HG02798 (cell line): ENCODE measurements around the gene HOXA3.

Experiments used
- ATAC-seq: cut with Tn5 transposase; IDR thresholded peaks from one replicate; pipeline ENCODE4 v1.9.1; 2021; ENCODE audit warnings: mild to moderate bottlenecking; ENCODE audit not compliant: unreplicated experiment, poor library complexity

The HOXA3 gene

DNA sequence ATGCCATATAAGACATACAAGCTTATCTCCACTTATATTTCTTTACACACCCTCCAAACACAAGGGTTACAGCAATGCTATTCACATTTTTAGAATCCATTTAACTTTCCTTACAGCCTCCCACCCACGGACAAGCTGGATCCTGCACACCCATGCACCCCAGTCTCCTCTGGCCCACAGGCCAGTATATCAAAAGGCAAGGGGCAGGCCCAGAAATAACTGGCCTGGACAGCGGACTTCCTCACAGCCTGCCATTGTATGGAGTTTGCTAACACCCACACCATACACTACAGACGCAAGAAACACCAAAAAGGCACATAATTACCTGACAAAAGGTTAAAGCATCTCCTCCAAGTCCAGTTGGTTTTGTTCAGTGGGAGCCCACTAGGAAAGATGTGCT lies 33.8 kb downstream of the HOXA3 start:
- no peak for ATAC-seq

DNA sequence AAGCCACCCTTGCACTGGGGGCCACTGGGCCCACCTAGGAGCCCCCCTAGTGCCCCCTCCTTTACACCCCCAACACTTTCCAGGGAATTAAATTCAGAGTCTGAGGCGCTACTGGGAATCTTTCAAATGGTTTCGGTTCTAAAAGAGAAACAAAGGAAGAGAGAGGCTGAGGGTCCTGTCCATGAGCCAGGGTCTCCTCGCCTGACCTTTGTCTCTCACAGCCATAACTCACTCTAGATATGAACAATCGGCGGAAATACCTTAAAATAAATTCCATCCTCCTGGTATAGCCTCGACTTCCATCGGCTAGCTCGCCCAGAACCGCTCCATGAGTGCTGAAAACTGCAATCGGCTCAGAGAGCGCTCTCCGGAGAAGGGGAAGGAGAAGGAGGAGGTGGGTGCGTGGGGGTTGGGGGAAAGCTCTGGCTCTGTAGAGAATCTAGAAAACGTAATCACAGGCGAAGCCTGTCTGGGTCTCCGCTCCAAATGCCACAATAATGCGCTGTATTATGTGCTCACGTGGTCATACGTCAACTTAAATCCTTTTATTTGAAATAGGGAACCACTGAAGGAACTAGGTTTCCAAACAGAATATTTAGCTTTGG lies 34.4 kb downstream of the HOXA3 start:
- ATAC-seq = no peak

DNA sequence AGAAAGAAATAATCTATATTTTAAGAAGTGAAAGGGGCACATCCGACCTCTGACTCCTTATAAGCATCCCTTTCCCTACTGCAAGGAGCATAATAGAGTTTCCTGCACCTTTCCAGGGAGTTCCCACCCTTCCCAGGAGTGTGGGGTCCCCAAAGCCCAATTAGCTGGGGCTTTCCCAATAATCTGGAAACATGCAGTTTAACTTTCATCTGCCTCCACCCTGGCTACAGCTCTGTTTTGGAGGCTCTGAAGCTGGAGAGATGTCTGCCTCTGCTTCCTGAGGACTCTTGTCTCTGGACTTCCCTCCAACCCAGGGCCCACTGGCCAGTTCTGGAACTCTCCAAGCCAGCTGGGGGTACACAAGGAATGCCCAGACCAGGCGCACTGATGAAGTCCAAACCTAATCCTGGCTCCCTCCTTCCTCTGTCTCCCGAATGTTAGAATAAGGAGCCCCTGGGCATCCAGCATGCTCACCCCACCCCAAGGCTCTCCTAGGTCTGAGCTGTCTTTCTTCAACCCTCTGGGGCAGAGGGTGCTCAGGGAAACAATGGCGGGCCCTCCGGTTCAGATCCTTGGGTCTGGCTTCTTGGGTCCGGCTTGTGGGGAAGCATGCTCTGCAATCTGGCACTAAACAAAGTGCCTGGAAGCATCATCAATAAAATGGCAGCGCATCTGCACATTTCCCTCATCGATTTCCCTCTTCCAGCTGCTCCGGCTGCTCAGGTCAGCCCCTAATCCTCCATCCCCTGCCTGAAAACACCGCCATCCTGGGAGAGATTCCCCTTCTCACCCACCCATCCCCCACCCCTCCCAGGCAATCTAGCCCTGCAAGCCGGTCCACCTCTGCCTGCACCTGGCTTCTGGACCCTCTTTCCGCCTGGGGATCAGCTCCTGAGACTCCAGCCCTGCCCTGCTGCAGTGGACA lies 35.2 kb downstream of the HOXA3 start:
- no peak for ATAC-seq

DNA sequence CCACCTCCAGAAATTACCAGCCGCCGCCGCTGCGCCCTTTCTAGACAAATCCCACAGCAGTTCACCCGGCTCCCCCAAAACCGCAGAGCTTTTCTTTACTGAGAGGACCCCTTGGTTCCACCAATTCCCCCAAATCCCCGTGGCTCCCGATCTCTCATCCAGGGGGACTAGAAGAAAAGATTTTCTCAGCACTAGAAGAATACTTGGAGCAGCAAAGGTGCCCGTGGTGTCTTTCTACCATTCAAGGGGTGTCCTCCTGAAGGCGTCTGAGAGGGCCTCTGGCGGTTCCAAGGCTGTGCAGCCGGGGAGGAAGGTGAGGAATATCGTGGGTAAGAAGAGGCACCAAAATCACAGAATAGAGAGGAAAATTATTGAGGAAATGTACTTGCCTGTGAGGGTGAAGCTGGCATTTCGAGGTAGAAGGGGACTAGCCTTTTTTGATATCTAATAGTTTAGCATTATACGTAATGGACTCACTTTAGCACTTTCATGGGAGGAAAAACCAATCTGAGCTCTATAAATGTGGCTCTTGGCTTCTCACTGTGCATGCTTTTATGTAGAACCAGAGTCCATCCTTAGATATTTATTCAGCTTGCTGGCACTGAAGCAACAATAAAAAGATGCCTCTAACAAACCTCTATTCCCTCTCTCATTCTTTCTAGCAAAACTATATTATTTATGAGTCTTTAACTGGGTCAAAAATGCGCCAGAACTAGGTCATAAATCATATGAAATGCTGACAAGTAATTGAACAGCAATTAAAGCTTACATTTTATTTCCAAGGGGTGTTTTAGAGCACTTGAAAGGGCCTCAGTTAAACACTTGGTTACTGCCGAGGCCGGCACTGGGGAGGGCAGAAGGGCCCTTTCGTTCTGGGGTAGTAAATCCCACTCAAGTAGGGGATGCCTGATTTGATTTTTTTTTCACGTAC lies 36.1 kb downstream of the HOXA3 start:
- no peak for ATAC-seq

DNA sequence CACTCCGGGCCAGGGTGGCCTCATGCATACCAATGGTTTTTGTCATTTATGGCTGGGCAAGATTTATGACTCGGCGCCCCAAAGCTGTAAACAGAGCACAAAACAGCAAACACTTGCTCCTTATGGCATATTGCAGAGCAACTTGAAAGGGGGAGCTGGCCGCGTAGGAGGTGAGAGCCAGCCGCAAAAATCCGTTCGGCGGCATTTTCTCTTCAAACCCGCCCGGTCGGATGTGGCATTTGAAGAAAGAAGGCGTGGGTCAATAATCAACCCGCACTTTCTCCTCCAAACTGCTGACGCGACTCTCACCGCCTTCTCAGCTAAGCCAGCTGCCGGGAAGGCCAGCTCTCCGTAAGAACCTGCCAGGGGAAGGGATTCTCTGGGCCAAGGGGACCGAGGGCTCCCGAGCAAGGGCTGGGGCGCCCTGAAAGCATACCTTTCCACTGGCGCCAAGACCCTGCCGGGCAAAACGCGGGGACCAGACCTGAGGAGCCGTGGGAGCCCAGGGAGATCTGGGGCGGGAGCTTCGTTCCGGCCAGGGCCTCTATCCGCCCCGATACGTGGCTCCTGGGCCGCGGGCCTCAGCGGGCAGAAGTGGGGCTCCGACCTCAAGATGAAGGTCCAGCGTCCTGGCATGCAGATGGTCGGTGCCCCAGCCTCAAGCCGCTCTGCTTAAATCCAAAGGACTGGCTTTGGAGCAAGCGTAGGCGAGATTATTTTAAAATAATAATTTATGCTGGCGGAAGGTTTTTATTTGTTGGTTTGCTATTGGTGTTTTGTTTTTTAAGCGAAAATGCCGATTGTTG lies 37.0 kb downstream of the HOXA3 start:
- ATAC-seq = no peak

DNA sequence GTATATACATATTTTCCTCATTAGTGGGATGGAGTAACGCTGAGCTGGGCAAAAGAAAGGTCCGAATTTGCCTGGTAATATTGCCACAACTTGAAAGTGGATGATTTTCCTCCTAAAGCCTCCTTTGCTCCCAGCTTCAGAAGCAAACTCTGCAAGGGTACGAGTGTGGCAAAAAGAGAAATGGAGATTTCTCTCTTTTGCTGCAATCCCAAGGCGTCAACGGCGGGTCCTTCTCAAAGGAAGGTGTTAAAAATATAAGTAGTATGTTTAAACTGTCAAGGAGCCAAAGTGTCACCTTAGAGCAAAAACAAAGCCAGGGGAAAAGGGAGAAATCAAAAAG lies 37.5 kb downstream of the HOXA3 start:
- no peak for ATAC-seq

DNA sequence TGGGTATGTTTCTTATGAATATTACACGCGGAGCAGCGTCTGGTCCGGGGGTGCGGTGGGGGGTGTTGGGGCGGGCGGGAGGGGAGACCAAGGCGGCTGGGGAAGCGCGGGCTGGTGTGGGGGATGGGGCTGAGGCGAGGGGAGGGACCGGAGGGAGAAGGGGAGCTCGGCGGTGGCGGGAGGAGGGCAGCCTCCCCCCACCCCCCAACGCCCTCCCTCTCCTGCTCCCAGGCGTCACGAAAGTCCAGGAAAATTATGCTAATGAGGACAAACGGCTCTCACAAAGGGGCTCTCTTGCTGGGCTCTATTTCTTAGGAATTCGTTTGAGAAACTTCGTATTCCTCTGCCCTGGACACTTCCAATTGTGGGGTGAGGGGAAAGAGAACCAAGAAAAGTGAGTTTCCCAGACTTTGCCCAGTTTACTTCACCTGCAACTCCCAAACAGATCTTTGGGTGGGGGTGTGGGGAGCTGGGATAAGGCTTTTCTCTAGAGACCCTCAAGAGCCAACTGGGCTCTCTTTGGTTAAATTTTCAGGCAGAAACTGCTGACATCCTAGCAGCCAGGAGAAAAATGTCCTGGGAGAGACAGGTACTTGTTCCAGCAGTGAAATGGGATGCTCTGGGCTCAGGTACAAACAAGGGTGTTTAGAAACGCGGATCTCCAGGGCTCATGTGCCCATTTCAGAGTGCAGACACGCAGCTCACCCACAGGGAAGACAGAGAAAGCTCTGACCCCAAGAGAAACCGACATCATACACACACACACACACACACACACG lies 38.2 kb downstream of the HOXA3 start:
- ATAC-seq = no peak

DNA sequence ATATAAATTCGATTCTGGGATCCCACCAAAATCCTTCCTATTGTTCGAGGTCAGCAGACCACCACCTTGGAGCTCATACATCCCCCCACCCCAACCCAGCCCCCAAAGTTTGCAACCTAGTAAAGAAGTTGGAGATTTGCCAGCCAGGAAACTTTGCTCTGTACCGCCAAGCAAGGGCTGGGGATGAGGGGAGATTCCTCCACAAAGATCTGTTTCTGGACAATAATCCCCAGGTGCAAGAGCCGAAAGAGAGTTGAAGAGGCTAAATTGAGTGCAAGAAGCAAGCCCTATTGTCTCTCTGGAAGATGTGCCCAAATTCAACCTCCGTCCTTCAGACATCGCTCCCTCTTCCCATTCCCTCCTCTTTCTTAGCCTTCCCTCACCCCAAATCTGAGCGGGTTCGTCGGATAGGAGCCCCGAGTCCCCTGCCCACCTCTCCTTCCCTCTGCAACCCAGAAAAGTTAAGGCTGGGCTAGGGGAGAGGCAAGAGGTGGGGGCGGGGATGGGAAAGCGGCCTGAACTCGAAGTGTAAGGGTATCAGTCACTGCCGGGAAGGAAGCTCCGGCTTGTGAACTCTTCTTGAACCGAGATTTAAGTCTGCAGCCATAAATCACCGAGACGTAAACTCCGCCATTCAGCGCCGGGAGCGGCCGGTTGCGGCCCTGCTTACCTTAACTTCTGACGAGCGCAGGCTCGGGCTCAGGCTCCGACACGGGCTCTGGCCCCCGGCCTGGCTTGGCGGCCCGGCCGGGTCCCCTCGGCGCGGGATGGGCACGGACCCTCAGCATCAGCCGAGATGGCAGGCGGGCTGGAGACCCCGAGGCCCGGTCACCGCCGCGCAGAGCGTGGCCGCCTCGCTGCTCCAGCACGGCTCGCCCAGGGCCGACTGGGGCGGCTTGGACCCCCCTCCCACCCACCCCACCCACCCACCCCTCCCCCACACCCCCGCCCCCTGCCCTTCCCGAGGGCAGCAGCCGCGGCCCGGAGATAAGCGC lies 39.1 kb downstream of the HOXA3 start:
- no peak for ATAC-seq

DNA sequence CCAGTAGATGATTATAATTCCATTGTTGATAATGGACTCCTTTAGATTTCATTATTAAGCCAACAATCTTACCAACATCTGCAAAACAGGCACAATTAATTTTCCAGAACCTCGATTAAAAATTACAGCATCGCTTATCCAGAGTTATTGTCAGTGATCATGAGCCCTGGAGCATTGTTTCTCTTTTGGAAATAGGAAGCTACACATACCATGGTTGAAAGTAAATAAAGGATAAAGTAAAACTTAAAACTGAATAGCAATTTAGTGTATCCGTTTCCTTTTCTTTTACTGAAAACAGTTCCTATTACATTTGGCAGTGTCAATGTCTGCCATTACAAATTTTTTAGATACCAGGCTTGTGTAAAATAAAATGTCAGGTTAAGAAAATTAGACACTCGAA lies 40.0 kb downstream of the HOXA3 start:
- no peak for ATAC-seq

DNA sequence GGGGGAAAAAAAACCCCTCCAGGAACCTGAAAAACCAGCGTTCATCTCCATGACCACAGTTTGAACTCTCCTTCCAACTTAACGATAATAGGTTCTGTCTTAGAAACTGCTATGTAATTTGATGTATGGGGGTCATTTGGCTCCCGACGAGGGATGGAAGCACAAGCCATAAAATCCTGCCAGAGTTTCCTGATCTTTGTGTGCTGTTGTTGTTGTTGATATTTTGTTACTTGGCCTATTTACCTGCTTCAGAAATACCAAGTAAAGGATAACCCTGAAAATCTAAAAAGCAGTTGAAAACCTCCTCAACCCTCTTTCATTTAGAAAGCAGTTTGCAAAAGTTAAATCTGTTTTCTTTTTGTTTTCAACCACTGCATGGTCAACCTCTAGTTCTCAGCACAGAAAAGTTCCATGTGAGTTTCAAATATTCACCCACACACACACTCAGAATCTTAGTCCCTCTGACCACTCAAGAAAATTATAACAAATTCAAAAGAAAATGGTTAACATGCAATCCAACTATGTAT lies 40.6 kb downstream of the HOXA3 start:
- no peak for ATAC-seq

DNA sequence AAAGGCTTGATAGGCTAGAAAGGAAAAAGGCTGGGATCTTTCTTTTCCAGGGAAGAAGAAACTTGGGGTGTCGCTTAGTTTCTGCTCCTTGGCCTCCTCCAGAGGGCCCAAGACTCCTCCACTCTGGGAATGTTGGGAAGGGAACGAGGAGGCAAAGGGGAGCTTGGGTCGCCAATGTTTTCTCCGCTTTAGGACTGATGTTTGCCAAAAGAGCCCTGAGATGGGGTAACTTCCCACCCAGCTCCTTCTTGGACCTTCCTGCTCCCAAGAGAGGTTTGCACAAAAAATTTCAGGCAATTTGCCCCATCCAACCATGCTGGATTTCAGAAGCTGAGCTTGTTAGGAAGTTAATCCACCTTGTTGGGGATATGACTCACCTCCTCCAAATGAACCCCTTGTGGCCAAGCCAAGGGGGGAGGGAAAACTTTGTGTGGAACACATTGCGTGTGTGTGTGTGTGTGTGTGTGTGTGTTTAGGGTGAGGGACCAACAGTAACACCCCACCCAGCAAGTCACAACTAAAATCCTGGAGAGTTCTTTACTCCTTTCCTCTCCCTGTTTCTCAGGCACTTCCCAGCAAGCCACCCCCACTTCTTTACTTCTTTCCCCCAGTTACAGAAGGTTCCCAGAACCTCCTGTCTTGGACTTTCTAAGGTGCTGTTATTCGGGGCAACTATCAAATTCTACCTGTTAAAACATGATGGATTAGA lies 41.2 kb downstream of the HOXA3 start:
- no peak for ATAC-seq

DNA sequence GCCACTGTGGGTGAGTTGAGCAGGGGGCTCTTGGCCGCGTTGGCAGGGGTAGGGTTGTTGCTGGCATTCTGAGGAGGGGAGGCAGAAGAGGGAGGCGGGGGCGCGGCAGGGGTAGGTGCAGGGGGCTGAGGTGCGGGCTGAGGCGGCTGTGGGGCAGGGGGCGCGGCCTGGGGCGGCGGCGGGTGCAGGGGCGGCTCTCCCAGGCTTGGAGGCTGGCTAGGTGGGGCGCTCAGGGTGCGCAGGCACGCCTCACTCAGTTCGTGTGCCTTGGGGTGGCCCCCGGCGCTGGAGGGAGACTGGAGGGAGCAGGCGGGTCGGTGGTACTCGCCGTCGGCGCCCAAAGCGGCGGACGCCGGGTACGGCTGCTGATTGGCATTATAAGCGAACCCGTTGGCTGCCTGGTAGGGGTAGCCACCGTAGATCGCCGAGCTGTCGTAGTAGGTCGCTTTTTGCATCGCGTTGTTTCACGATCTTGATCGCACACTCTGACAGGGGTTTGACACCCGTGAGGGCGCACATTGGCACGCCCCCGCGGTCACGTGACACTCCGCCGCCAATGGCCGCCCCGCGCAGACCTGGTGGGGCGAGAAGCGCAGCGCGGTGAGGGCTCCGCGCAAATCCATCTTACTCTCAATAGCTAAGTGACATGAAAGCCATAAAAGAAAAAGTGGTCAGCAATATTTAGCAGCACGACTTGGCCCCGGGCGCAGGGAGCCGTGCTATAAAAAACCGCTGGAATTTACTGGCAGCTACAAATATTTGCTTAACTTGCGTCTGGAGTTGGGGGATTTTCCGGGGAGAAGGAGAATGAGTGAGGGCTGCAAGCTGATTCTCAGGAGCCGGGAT lies 42.0 kb downstream of the HOXA3 start:
- no peak for ATAC-seq

DNA sequence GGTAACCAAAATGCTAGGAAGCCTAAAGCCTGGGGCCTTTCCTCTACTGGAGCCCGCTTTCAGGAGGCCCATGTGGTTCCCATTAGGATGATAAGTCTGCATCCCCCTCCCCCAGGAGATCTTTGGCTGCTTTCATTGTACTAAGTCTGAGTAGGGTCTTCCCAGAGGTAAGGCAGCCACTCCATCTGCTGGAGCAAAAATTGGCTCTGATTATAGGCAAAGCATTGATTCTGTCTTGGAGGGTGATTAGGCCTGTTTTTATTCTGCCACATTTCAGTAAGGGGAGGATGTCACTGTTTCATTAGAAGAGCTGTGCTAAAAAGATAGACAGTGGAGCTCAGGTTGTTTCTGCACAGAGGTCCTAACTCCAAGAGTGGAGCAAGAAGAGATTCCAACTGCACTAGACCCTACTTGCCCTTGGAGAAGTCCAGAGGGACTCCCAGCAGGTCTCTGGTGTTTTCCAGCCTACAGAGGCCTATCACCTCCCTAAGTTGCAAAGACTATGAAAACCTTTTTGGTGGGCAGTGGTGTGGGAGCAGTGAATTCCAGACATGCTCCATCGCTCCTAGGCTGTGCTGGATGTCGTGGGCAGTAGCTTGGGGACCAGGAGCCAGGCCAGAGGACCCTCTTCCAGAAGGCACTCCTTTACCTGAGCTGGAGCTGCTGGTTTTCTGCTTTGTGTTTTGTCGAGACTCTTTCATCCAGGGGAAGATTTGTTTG lies 42.8 kb downstream of the HOXA3 start:
- no peak for ATAC-seq

DNA sequence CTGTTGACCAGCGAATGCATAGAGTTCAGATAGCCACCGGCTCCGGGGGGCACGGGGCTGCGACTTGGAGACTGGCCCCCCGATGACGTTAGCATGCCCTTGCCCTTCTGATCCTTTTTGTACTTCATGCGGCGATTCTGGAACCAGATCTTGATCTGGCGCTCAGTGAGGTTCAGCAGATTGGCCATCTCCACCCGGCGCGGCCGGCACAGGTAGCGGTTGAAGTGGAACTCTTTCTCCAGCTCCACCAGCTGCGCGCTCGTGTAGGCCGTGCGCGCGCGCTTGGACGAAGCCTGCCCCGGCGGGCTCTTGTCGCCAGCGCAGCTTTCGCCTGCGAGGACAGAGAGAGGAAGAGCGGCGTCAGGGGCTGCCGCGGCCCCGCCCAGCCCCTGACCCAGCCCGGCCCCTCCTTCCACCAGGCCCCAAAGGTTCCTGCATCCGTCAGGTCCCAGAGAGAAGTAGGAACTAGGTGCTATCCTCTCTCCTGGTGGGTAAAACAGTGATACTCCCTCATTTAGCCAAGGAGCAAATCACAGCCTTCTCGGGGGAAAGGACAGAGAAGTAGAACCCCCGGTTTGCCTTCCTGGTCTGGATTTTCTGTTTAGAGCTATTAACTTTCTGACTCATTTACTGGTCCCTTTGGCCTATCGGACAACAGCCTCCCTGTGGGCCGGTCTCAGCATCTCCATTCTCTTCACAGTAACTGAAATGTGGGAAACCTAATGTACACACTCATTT lies 43.8 kb downstream of the HOXA3 start:
- no peak for ATAC-seq
